ENCODE results near the gene CEBPA.

GRCh38 chr19:33302974-33303790 lies 848 bp upstream of the CEBPA start:
- TF ChIP-seq CTCF (IDR thresholded peaks at IDR 0.05) (no peak), POLR2A (IDR thresholded peaks at IDR 0.05) (no peak)

Data from ovary (tissue), 3 donors.